ENCODE data around the gene BCL3.
"Not testable (repeated sequence)": the region's sequence is repeated elsewhere in the genome, so short reads cannot be mapped to it uniquely, and the experiment has no call there.

Gene BCL3

DNA sequence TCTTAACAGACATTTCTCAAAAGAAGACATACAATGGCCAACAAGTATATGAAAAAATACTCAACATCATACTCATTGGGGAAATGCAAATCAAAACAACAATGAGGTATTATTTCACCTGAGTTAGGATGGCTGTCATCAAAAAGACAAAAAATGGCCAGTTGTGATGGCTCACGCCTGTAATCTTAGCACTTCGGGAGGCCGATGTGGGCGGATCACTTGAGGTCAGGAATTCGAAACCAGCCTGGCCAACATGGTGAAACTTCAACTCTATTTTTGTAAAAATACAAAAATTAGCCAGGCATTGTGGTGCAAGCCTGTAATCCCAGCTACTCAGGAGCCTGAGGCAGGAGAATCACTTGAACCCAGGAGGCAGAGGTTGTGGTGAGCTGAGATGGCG lies 27.6 kb upstream of the BCL3 start:
- peaks cover 37% of the 10 kb centered on the region for H3K4me1 ChIP-seq
- H2AFZ ChIP-seq, result peak overlapping the region; percentile 34
- H3K36me3 ChIP-seq (ENCODE audit: control insufficient read depth, insufficient read depth, low read length), result no peaks in the 10 kb centered on the region
- H3K27ac ChIP-seq, result peak overlapping the region; percentile 7
- no peaks in the 10 kb centered on the region for H3K27me3 ChIP-seq (ENCODE audit: control insufficient read depth, insufficient read depth, low read length)
- no peaks in the 10 kb centered on the region for H3K79me2 ChIP-seq
- TF ChIP-seq, protein P1, sequence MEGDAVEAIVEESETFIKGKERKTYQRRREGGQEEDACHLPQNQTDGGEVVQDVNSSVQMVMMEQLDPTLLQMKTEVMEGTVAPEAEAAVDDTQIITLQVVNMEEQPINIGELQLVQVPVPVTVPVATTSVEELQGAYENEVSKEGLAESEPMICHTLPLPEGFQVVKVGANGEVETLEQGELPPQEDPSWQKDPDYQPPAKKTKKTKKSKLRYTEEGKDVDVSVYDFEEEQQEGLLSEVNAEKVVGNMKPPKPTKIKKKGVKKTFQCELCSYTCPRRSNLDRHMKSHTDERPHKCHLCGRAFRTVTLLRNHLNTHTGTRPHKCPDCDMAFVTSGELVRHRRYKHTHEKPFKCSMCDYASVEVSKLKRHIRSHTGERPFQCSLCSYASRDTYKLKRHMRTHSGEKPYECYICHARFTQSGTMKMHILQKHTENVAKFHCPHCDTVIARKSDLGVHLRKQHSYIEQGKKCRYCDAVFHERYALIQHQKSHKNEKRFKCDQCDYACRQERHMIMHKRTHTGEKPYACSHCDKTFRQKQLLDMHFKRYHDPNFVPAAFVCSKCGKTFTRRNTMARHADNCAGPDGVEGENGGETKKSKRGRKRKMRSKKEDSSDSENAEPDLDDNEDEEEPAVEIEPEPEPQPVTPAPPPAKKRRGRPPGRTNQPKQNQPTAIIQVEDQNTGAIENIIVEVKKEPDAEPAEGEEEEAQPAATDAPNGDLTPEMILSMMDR (IDR thresholded peaks at IDR 0.05), result no peak
- no peaks in the 10 kb centered on the region for H3K9me3 ChIP-seq (ENCODE audit: control insufficient read depth, low read length)
- H3K4me2 ChIP-seq (ENCODE audit: low read length), result no peak overlapping the region
- H3K4me3 ChIP-seq (ENCODE audit: low read depth, low read length), result no peak overlapping the region
- no peak overlapping the region for H3K9ac ChIP-seq

DNA sequence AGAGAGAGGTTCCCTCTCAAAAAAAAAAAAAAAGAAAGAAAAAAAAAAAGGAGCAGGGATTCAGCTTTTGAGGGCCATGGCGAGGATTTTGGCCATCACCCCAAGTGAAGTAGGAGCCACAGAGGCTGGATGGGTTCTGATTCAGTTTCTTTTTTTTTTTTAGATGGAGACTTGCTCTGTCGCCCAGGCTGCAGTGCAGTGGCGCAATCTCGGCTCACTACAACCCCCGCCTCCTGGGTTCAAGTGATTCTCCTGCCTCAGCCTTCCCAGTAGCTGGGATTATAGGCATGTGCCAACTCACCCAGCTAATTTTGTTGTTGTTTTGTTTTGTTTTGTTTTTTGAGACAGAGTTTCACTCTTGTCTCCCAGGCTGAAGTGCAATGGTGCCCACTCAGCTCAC lies 27.1 kb upstream of the BCL3 start:
- peaks cover 37% of the 10 kb centered on the region for H3K4me1 ChIP-seq
- not testable (repeated sequence) for H2AFZ ChIP-seq; H3K36me3 ChIP-seq (ENCODE audit: control insufficient read depth, insufficient read depth, low read length); H3K79me2 ChIP-seq; H3K9me3 ChIP-seq (ENCODE audit: control insufficient read depth, low read length); H3K4me3 ChIP-seq (ENCODE audit: low read depth, low read length); H3K4me2 ChIP-seq (ENCODE audit: low read length); H3K27ac ChIP-seq; H3K27me3 ChIP-seq (ENCODE audit: control insufficient read depth, insufficient read depth, low read length); H3K9ac ChIP-seq

DNA sequence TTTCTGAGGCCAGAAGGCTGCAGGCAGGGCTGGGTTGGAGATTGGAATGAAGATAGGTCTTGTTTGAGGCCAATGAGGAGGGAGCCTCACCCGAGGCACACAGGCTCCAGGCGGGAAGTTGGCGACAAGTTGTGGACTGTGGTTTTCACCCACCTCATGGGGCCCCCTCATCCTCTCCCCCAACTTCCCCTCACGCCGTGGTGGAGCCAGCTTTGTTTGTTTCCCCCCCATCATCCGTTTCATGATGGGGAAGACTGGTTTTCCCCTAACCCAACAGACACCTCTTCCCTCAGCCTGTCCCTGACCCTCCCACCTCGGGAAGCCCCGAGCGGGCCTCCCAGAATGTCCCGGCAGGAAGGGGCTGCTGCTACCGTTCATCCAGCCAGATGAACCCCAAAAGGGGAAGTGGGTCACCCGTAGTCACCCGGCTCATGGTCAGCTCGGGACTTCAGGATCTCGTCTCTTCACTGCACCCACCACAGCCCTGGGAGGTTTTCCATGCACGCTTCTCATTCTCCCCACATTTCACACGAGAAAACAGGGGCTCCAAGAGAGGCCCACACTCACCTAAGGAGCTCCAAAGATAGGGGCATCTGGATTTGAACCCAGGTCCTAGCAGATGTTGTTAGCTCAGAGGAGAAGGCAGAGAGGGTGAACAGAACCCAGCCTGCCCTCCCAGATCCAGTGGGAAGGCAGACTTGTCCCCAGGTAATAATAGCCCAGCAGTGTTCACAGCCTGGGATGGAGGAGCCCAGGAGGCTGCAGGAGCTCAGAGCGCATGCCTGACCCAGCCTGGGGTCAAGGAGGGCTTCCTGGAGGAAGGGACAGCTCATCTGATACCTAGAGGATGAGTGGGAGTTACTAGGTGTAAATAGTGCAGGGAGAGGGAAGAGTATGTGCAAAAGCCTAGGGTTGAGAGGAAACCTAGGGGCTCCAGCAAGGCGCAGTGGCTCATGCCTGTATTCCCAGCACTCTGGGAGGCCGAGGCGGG lies 26.1 kb upstream of the BCL3 start:
- Histone ChIP-seq H3K79me2 (no peaks in the 10 kb centered on the region), H3K4me1 (peaks cover 35% of the 10 kb centered on the region), H3K4me3 (ENCODE audit: low read depth, low read length) (no peak overlapping the region), H2AFZ (peak overlapping the region; percentile 56), H3K27ac (peak overlapping the region; percentile 22), H3K9ac (no peak overlapping the region), H3K27me3 (ENCODE audit: control insufficient read depth, insufficient read depth, low read length) (no peaks in the 10 kb centered on the region), H3K9me3 (ENCODE audit: control insufficient read depth, low read length) (no peaks in the 10 kb centered on the region), H3K36me3 (ENCODE audit: control insufficient read depth, insufficient read depth, low read length) (no peaks in the 10 kb centered on the region), H3K4me2 (ENCODE audit: low read length) (no peak overlapping the region)
- TF ChIP-seq, protein P1 (IDR thresholded peaks at IDR 0.05), result no peak

DNA sequence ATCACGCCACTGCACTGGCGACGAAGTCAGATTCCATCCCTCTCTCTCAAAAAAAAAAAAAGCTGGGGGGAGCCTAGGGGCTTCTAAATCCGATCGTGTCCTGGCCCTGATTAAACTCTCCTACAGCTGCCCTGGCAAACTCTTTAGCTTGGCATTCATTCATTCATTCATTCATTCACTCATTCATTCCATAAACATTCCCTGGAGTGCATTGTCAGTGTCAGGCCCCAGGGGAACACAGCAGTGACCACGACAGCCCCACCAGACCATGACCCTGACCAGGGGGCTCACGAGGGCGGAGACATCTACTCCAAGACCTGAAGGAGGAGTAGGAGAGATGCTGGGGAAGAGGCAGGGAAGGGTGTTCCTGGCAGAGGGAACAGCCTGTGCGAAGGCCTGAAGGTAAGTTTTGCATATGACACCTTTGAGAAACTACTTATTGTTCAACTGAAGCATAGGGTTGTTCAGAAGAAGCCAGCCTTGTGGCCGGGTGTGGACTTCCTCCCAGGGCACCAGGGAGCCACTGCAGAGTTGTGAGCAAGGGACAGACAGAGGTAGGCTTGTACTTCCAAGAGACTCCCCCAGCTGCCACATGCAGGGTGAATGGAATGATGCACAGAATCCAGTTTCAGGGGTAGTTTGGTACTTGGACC lies 25.1 kb upstream of the BCL3 start:
- no peak overlapping the region for H3K9ac ChIP-seq
- H3K4me2 ChIP-seq (ENCODE audit: low read length), result no peak overlapping the region
- H3K4me3 ChIP-seq (ENCODE audit: low read depth, low read length), result no peak overlapping the region
- no peaks in the 10 kb centered on the region for H3K9me3 ChIP-seq (ENCODE audit: control insufficient read depth, low read length)
- no peaks in the 10 kb centered on the region for H3K36me3 ChIP-seq (ENCODE audit: control insufficient read depth, insufficient read depth, low read length)
- no peaks in the 10 kb centered on the region for H3K27me3 ChIP-seq (ENCODE audit: control insufficient read depth, insufficient read depth, low read length)
- no peaks in the 10 kb centered on the region for H3K79me2 ChIP-seq
- TF ChIP-seq, protein P1 (IDR thresholded peaks at IDR 0.05), result no peak
- no peak overlapping the region for H3K27ac ChIP-seq
- H3K4me1 ChIP-seq, result peaks cover 33% of the 10 kb centered on the region
- H2AFZ ChIP-seq, result no peak overlapping the region

DNA sequence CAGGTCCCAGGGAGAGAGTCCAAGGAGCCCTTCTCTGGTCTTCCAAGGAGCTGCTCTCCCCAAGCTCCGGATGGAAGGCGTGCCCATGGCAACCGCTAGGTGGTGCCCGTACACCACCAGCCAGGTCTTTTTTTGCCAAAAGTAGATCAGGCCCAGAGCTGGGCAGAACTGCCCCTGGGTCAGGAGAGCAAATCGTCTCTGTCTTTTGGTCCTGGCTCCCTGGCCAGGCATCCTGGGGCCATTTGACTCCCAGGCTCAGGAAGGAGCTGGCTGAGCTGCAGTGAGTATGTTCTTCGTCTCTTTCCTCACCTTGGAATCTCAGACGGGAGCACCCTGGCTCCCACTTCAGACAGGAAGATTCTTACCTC lies 24.6 kb upstream of the BCL3 start:
- Histone ChIP-seq H3K27ac (no peak overlapping the region), H3K4me2 (ENCODE audit: low read length) (no peak overlapping the region), H3K9ac (no peak overlapping the region), H3K36me3 (ENCODE audit: control insufficient read depth, insufficient read depth, low read length) (no peaks in the 10 kb centered on the region), H3K27me3 (ENCODE audit: control insufficient read depth, insufficient read depth, low read length) (no peaks in the 10 kb centered on the region), H3K79me2 (no peaks in the 10 kb centered on the region), H3K9me3 (ENCODE audit: control insufficient read depth, low read length) (no peaks in the 10 kb centered on the region), H3K4me3 (ENCODE audit: low read depth, low read length) (no peak overlapping the region), H2AFZ (peak overlapping the region; percentile 21), H3K4me1 (peaks cover 29% of the 10 kb centered on the region)
- TF ChIP-seq, protein P1 (IDR thresholded peaks at IDR 0.05), result peak; percentile 98

Measured in parathyroid adenoma (tissue), 2 donors.